Hippocampal formation (tissue), 2 donors: ENCODE measurements around the gene ST3GAL3.

ENCODE experiments used
- DNase-seq, 2 donors: peaks; one replicate each; lab custom pipeline; 2025; lab: John Stamatoyannopoulos, UW

ST3GAL3 gene

GRCh38 chr1:43938892-43939587 lies 231.7 kb downstream of the ST3GAL3 start:
- no peak for DNase-seq

GRCh38 chr1:43942411-43942810 lies 235.1 kb downstream of the ST3GAL3 start:
- DNase-seq, result no peak

- DNase-seq, result no peak
Observed at GRCh38 chr1:43944860-43945259, 237.5 kb downstream of the ST3GAL3 start.

GRCh38 chr1:43945674-43946235 lies 238.4 kb downstream of the ST3GAL3 start:
- DNase-seq, result no peak

- DNase-seq, result peak; percentile 96 to 97
Observed at GRCh38 chr1:43946236-43947060, 239.1 kb downstream of the ST3GAL3 start, which contains the start of gene IPO13. TSS of gene IPO13 (plus strand) at chr1:43946950. CDS start at chr1:43947601, 651 bp downstream.

- DNase-seq, result no peak
Observed at GRCh38 chr1:43947061-43947873, 239.9 kb downstream of the ST3GAL3 start.

GRCh38 chr1:43947874-43948437 lies 240.6 kb downstream of the ST3GAL3 start:
- DNase-seq, result no peak

GRCh38 chr1:43949678-43950077 lies 242.3 kb downstream of the ST3GAL3 start:
- DNase-seq, result no peak

GRCh38 chr1:43951021-43951985 lies 244.0 kb downstream of the ST3GAL3 start:
- DNase-seq, result no peak

GRCh38 chr1:43952731-43953346 lies 245.5 kb downstream of the ST3GAL3 start:
- peak in 1 of 2 donors; percentile 26 for DNase-seq

GRCh38 chr1:43953361-43953760 lies 246.0 kb downstream of the ST3GAL3 start:
- DNase-seq, result no peak

- DNase-seq, result peak; percentile 84 to 88
Observed at GRCh38 chr1:43954036-43954435, 246.7 kb downstream of the ST3GAL3 start.

GRCh38 chr1:43956234-43956633 lies 248.9 kb downstream of the ST3GAL3 start:
- DNase-seq, result no peak

GRCh38 chr1:43957407-43958040 lies 250.2 kb downstream of the ST3GAL3 start:
- DNase-seq, result no peak

- no peak for DNase-seq
Observed at GRCh38 chr1:43958351-43959255, 251.3 kb downstream of the ST3GAL3 start.

- no peak for DNase-seq
Observed at GRCh38 chr1:43960798-43961197, 253.5 kb downstream of the ST3GAL3 start.

GRCh38 chr1:43961692-43962091 lies 254.4 kb downstream of the ST3GAL3 start:
- no peak for DNase-seq

GRCh38 chr1:43962324-43962723 lies 255.0 kb downstream of the ST3GAL3 start:
- peak; percentile 41 to 50 for DNase-seq
